ENCODE data around the gene B4GALT2. TPM values are rescaled to one million over a fixed set of nuclear protein-coding genes. Genes with fewer than 3 reads are reported as not detected.
A peak's percentile ranks its signal among the peaks of the same experiment; 100 is the strongest.

The B4GALT2 gene
- total RNA-seq (10 to 100 TPM; 40.9 to 65.9 TPM), polyA plus RNA-seq (ENCODE audit: insufficient read depth, low read depth, low replicate concordance) (47.7 TPM)
- long read RNA-seq, donor 1, transcript B4GALT2-203 (7 exons, 2,203 nt) = major isoform, 18 of 25 reads
- long read RNA-seq, donor 1, partial matches to known transcripts = 7 of 25 reads
- long read RNA-seq, donor 1, other reads (novel, unspliced or antisense) = 0 of 25 reads
- long read RNA-seq, donor 2, transcript B4GALT2-203 (7 exons, 2,203 nt) = major isoform, 11 of 21 reads
- long read RNA-seq, donor 2, partial matches to known transcripts = 5 of 21 reads
- long read RNA-seq, donor 2, other reads (novel, unspliced or antisense) = 5 of 21 reads

GRCh38 chr1:43978551-43979260 is at the start of gene B4GALT2:
Gene B4GALT2 (plus strand): TSS chr1:43979210. CDS start chr1:43981161, 1,951 bp downstream.
- DNase-seq = peak; percentile 47
- intact Hi-C loops (cut with DNase I; ENCODE audit: low total_unique reads) = no loop called here

GRCh38 chr1:43930168-43930948 is 48.7 kb upstream of the B4GALT2 start:
- H3K4me3 ChIP-seq = no peak overlapping the region
- WGBS, 2 donors = 94% methylated on average over 9 to 10 of the region's 10 CpGs
- H3K36me3 ChIP-seq (ENCODE audit: low read depth, missing control alignments) = no peaks in the 10 kb centered on the region
- H3K9me3 ChIP-seq = no peaks in the 10 kb centered on the region
- TF ChIP-seq CTCF (IDR thresholded peaks at IDR 0.05) (peak in 1 of 3 experiments; percentile 22), POLR2A (IDR thresholded peaks at IDR 0.05) (no peak)
- no peak overlapping the region for H3K27ac ChIP-seq
- H3K27me3 ChIP-seq = no peaks in the 10 kb centered on the region
- no peak for DNase-seq
- intact Hi-C loops (cut with DNase I; ENCODE audit: low total_unique reads) = loop anchor here (10.0 kb wide), 1 partner anchor 396 kb away; the partner anchor contains the start of gene PTPRF
- H3K4me1 ChIP-seq = peaks cover 12% of the 10 kb centered on the region

More at GRCh38 chr1:43978551-43979260, at the start of gene B4GALT2:
- H3K9me3 ChIP-seq = no peaks in the 10 kb centered on the region
- H3K27me3 ChIP-seq = no peaks in the 10 kb centered on the region
- peak within 1 kb of the TSS; percentile 55 to 56 for H3K27ac ChIP-seq
- 8 to 14% methylated on average over 10 to 24 of the region's 54 CpGs for WGBS, 2 donors
- no peak for TF ChIP-seq POLR2A (IDR thresholded peaks at IDR 0.05)
- TF ChIP-seq CTCF (IDR thresholded peaks at IDR 0.05) = no peak
- peak within 1 kb of the TSS; percentile 58 to 67 for H3K4me3 ChIP-seq
- H3K4me1 ChIP-seq = peaks cover 32% of the 10 kb centered on the region
- H3K36me3 ChIP-seq (ENCODE audit: low read depth, missing control alignments) = no peaks in the 10 kb centered on the region

- TF ChIP-seq POLR2A (IDR thresholded peaks at IDR 0.05) (no peak), CTCF (IDR thresholded peaks at IDR 0.05) (no peak)
- intact Hi-C loops (cut with DNase I; ENCODE audit: low total_unique reads) = loop anchor here (10.0 kb wide), 1 partner anchor 396 kb away; the partner anchor contains the start of gene PTPRF
- H3K9me3 ChIP-seq = no peaks in the 10 kb centered on the region
- H3K36me3 ChIP-seq (ENCODE audit: low read depth, missing control alignments) = no peaks in the 10 kb centered on the region
- no peaks in the 10 kb centered on the region for H3K27me3 ChIP-seq
- H3K4me1 ChIP-seq = peaks cover 12% of the 10 kb centered on the region
- H3K4me3 ChIP-seq = no peak overlapping the region
- 68 to 86% methylated on average over 4 of the region's 4 CpGs for WGBS, 2 donors
- DNase-seq = no peak
- H3K27ac ChIP-seq = no peak overlapping the region
Measured at GRCh38 chr1:43930949-43931275, 48.1 kb upstream of the B4GALT2 start.

GRCh38 chr1:43931711-43932660 is 47.0 kb upstream of the B4GALT2 start:
- intact Hi-C loops (cut with DNase I; ENCODE audit: low total_unique reads) = loop anchor here (10.0 kb wide), 1 partner anchor 397 kb away; the partner anchor contains the start of gene PTPRF
- WGBS, 2 donors = 89 to 91% methylated on average over 12 to 13 of the region's 13 CpGs
- H3K27me3 ChIP-seq = no peaks in the 10 kb centered on the region
- H3K4me3 ChIP-seq = no peak overlapping the region
- no peaks in the 10 kb centered on the region for H3K36me3 ChIP-seq (ENCODE audit: low read depth, missing control alignments)
- peaks cover 15% of the 10 kb centered on the region for H3K4me1 ChIP-seq
- H3K9me3 ChIP-seq = no peaks in the 10 kb centered on the region
- no peak for DNase-seq
- no peak for TF ChIP-seq POLR2A (IDR thresholded peaks at IDR 0.05)
- TF ChIP-seq CTCF (IDR thresholded peaks at IDR 0.05) = no peak
- no peak overlapping the region for H3K27ac ChIP-seq

Measured in testis (tissue), 5 donors.